Left cardiac atrium (tissue), 4 donors: ENCODE data around the gene LDLRAD4. TPM values are rescaled to one million over a fixed set of nuclear protein-coding genes. Genes with fewer than 3 reads are reported as not detected.
"Not testable (repeated sequence)": the region's sequence is repeated elsewhere in the genome, so short reads cannot be mapped to it uniquely, and the experiment has no call there.

Experiments used
- ATAC-seq, 2 donors: fragments of 200-7000 bp; cut with Tn5 transposase; one replicate each; pipeline ENCODE4 v1.9.1; 2020; ENCODE audit warnings: mild to moderate bottlenecking in 2 of 2, moderate library complexity in 2 of 2
- DNase-seq: peaks from one replicate; pipeline ENCODE4 v3.0.0-alpha.2; 2020
- intact Hi-C, 2 donors: fragments of 100-400 bp; cut with DNase I; formaldehyde crosslinking; loops; one replicate each; pipeline versions ENCODE4 v1.14.1 to v1.15.1; 2022 to 2023
- total RNA-seq, 2 donors: library from RNA; stranded (reverse); fragmentation: NEBNext Ultra II Directional; extraction: Animal tissue kit (Norgen Biotek cat#: 25700); gene quantifications; one replicate each; pipeline ENCODE4 v1.2.1, GENCODE V29; 2021
- donor health status: DM: no; HTN: yes; CAD: no.
- donor health status: DM: no; HTN: yes; CAD: no; lungs with severe emphysema.
- donor health status: DM: yes; HTN: yes; CAD: no.
- donor health status: Dilated cardiomyopathy.

Gene LDLRAD4
- total RNA-seq, 2 donors from 2014 or later = 28.9 to 80.2 TPM

DNA sequence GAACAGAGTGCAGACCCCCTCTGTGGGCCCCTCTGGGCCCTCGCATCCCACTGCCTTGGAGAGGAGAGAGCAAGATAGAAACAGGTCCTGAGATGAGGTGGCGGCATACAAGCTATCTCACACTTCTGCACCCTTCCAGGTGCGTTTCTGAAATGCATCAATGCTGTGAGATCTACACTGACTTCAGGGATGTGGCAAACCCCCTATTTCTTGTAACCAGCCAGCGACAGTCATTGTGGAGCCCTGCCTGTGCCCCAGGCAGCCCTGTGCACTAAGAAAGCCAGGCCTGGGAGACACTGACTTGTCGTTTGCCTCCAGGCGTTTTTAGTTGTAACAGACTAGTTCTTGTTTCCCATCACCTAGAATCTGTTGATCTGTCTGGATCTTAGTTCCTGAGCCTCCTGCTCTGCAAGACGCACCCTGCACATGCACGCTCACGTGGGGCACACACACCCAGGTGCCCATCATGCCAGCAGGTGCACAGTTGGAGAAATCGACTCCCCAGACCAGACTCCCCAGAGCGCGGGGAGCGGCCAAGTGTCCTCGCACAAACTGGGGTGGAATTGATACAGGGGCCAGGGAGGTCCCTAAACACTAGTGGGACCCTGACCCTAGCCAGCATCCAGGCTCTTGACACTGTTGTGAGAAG is 269.8 kb downstream of the LDLRAD4 start:
- DNase-seq = no peak
- intact Hi-C loops = no loop called here
- no peak for ATAC-seq

DNA sequence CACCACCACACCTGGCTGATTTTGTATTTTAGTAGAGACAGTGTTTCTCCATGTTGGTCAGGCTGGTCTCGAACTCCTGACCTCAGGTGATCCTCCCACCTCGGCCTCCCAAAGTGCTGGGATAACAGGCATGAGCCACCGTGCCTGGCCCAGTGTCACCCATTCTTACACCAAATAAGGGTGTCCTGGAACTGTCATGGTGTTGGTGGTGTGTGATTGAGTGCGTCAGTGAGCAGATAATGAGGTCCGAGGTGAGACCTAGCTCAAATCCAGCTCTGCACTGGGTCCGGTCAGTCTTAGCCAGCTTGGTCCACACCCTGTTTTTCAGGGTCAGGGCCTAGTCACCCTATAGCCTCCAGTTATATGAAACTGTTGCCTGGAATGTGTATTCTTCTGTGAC is 270.7 kb downstream of the LDLRAD4 start:
- ATAC-seq = peak in 1 of 2 donors; percentile 47
- DNase-seq, intact Hi-C loops: not testable (repeated sequence)

DNA sequence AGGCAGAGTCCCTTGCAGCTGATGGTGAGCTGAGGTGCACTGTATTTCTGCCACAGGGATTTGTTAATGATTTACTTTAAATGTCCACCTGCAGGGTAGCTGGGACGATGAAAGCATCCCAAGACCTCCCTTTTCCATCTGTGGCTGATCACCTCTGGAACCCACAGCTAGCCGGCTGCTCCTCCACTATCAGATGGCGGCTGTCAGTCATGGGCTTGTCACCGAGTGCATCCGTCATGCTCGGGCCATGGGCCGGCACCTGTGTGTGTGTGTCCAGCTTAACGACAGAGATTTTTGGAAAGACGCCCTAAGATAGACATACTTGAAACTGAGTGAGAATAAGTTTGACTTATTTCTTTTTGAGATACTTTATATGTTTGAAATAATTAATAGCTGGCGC is 272.6 kb downstream of the LDLRAD4 start:
- intact Hi-C loops = no loop called here
- DNase-seq (no peak), ATAC-seq (no peak)

DNA sequence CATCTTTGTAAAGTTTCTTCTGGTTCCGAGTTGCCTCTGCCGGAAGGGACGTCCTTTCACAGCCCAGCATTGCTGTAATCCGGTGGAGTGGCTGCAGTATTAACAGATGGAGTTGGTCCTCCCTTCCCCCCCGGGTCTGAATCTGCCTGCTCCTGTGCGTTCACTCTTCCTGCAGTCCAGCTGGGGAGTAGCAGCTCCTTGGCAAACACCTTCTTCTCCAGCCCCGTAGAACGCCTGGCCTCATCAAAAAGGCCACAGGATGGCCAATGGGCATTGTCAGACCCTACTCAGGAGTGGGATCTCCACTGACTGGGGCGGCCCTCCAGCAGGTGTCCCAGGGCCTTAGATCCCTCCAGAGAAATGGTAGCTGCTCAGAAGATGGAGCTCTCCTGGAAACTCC is 273.8 kb downstream of the LDLRAD4 start:
- intact Hi-C loops = no loop called here
- no peak for ATAC-seq
- no peak for DNase-seq

DNA sequence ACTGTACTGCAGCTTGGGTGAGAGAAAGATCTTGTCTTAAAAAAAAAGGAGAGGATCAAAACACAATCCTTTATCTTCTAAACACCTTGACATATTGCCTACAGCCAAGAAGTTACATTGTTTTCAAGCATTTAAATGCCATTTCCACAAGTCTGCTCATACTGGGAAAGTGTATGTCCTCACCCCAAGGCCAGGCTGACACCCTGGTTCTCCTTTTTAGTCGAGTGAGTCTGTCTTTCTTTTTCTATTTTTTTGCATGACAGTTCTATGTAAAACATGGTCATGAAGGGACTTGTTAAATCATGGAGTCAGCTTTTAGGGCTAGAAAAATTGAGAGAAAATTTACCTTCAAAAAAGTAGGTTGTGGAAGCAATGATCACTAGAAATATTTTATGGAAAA is 274.5 kb downstream of the LDLRAD4 start:
- DNase-seq (no peak), ATAC-seq (no peak)
- intact Hi-C loops = no loop called here

DNA sequence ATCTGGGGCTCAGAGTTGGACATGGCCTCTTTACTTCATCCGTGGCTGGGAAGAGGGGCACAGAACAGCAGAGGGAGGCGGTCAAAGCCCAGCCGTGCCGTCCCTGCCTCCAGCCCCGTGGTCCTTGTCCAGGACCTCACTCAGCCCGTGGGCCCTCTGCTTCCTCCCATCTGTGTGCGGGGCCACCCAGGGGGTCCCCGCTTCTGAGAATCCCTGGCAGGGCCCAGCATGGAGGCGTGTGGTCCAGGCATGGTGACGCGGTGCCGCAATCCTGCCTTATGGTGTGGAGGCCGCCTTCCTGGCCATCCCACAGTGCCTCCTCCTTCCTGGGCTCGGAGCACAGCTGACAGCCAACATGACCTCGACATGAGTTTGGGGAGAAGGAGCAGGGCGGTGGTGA is 275.2 kb downstream of the LDLRAD4 start:
- ATAC-seq = peak in 1 of 2 donors; percentile 34
- intact Hi-C loops = no loop called here
- DNase-seq = no peak

DNA sequence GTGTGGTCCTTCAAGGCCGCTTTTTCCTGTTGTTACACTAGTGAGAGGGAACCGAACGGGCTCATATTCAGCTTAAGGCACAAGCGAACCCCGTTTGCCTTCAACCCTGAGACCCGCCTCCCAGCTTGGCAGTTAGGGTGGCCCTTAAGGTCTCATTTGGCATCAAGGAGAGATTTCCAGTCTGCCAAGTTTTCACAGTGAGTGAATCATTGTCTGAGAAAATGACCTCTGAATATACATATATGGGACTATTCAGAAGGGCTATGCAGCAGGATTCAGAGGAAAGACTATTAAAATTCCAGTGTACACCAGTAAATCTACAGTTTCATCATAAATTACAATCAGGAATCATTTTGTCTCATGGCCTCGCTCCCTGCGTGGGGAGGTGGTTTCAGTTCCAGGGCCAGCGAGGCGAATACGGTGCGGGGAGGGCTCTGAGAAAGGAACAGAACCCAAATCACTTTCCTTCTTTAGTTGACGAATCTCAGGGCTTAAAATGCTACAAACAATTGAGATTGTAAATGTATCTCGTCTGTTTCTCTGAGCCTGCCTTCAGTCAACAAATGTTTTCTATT is 276.4 kb downstream of the LDLRAD4 start:
- no peak for DNase-seq
- intact Hi-C loops = no loop called here
- no peak for ATAC-seq

DNA sequence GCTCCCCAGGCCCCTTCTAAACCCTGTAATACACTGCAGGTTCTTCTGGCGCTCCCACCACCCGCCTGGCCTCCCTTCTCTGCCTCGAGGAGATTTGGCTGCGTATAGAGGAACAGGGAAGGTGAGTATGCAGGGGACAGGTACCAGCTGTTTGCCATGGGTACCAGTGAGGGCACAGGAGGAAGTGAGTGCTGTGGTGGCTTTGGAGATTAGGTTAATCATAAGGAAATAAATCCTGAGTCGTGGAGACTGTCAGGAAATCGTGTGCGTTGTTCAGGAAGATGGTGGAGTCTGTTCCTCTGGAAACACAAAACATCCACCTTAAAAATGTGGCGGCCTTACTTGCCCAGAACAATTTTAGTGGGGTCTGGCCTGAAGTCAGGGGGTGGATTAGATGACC is 277.4 kb downstream of the LDLRAD4 start:
- intact Hi-C loops = no loop called here
- no peak for DNase-seq
- no peak for ATAC-seq

DNA sequence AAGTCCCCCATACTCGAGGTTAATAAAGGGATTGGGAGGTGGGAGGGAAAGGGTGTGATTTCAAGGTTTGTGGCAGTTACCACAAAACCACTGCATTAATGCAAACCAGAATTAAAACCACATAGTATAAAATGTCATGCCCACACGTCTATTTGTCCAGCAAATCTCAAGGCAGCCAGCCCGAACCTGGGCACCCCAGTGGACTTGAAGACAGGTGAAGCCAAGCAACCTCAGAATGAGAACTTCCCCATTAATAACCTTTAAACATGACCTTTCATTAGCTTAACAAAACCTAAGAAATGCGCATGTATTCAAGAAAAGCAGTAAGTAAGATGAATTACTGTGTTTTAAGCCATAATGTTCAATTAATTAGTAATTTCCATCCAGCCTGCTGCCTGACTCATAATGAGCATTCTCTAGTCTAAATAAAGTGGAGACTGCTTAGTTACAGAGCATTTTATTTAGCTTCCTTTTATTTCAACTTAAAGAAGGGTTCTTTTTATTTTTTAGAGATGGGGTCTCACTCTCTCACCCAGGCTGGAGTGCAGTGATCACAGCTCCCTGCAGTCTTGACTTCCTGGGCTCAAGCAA is 278.2 kb downstream of the LDLRAD4 start:
- no peak for ATAC-seq
- intact Hi-C loops = no loop called here
- DNase-seq = no peak

DNA sequence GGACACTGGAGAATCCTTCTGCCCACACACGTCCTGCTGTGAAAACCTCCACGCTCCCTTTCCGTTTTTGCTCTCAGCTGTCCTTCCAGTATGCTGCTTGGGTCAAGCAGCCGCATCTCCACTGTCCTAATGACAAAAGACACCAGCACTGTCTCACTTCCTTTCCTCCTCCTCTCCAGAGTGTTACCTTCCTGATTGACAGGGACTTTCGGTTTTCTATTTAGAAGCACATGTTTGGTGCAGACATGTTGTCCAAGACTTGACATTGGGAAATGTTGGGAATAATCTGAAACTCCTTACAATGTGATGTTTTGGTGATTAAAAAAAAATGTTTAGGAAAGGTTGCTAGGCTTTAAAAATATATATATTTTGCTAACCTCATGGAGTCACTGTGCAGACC is 281.2 kb downstream of the LDLRAD4 start:
- no peak for DNase-seq
- no peak for ATAC-seq
- intact Hi-C loops = loop anchor here in 1 of 2 donors (5.0 kb wide), 1 partner anchor 48 kb away; no protein-coding TSS in a partner anchor

DNA sequence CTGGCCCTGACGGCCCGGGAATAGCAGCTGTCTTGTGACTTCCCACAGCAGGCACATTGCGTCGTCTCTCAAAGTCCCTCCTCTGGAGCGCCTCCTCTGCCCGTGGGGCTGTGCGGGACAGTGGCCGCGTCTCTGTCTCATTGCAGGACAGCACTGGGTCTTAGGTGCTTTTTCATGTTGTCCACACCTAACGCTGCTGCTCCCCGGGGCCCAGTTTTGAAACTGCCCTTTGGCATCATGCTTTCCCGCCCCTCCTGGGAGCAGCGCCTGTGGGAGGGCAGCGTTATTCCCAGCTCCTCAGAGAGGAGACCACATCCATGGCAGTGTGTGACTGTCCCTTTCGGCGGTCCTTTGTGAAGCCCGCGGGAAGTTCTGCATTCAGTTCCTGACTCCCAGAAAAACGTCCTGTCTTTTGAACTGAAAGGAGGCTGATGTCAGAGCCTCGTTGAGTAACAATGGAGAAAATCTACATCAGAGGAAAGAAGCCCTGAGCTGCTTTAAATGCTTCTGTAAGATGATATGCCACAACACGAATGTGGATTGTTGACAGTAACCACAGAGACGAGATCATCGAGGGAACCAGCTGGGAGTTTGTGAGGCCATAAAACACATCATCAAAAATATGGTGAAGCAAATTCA is 281.8 kb downstream of the LDLRAD4 start:
- ATAC-seq (peak; percentile 62 to 77), DNase-seq (peak; percentile 61)
- intact Hi-C loops = loop anchor here in 1 of 2 donors (5.0 kb wide), 1 partner anchor 48 kb away; no protein-coding TSS in a partner anchor

DNA sequence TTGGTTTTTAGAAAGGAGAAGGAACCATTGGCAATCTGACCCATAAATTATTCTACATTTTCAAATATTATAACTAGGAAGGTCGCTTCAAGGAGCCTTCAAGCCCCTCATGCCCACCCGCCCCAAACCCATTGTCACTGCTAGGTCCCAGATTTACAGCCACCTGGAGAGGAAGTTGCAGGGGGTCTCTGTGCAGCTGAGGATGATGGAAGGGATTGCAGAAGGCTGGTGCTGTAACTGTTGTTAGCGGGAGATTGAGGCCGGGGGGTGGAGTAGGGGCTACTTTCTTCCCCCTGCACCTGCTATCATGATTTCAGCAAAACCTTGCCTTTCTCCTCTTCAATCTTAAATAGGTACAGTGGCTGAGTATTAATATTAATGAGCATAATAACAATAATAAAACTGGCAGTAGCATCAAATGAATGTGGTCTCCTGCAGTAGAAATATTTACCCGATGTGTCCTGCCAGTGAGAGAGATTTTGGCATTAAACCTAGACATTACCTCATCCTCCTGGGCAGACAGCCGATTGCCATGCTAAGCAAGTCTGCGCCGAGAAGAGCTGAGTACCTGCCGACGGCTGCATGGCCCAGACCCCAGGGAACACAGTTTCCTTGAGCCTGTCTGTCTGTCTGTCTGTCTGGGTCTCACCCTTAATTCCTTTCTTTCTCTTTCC is 282.4 kb downstream of the LDLRAD4 start:
- intact Hi-C loops = loop anchor here in 1 of 2 donors (5.0 kb wide), 1 partner anchor 49 kb away; no protein-coding TSS in a partner anchor
- ATAC-seq (peak; percentile 90 to 93), DNase-seq (peak; percentile 72)

DNA sequence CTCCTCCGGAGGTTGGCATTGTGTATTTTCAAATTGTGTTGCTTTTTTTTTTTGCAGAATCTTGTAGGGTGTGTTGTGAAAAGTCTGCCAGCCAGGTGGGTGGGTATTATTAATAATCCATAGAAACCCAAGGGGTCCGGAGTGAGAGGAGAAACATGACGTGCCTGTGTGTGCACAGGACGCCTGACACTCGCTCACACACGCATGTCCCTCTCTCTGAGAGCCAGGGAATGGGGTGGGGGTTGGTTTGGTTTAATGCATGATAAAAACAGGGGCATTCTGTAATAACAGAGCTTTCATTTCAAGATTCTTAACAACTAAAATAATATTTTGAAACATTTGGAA is 283.0 kb downstream of the LDLRAD4 start:
- ATAC-seq (peak in 1 of 2 donors; percentile 4), DNase-seq (no peak)
- intact Hi-C loops = loop anchor here in 1 of 2 donors (5.0 kb wide), 1 partner anchor 49 kb away; no protein-coding TSS in a partner anchor

DNA sequence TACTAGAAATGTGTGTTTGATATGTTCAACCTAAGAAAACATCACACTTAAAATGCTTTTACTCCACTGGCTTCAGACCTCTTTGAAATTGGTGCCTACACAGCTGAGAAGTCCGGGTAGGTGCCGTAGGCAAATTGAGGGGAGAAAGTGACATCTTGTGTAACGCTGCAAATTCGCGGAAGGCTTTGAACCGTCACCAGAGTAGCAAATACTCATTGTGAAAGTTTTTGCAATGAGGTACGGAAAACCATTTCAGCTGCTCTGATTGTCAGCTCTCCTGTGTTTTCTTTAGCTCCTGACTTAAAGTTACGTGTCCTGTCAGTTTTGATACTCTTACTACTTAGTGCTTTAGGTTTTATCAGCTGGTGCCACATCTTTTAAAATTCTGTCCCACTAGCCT is 283.3 kb downstream of the LDLRAD4 start:
- ATAC-seq (no peak), DNase-seq (no peak)
- intact Hi-C loops = loop anchor here in 1 of 2 donors (5.0 kb wide), 1 partner anchor 50 kb away; no protein-coding TSS in a partner anchor

DNA sequence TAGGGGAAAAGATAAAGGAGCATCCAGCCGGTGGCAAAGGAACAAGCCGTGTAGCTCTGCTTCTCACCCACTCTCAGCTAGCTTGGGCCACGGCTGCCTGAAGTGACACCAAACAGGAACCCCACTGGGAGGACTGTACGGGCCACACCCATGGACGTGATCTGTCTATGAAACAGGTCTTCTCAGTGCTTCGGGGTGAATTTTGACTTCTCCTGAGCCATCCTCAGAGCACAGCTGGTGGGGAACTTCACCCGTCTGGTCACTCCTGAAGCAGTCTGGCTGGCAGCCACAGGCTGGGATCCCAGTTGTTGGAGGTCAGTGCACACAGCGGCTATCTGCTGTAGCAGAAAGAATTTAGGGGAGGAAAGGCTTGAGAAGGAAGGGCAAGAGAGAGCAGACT is 284.0 kb downstream of the LDLRAD4 start:
- ATAC-seq (peak; percentile 32 to 58), DNase-seq (peak; percentile 61)
- intact Hi-C loops = loop anchor here in 1 of 2 donors (5.0 kb wide), 1 partner anchor 50 kb away; no protein-coding TSS in a partner anchor

DNA sequence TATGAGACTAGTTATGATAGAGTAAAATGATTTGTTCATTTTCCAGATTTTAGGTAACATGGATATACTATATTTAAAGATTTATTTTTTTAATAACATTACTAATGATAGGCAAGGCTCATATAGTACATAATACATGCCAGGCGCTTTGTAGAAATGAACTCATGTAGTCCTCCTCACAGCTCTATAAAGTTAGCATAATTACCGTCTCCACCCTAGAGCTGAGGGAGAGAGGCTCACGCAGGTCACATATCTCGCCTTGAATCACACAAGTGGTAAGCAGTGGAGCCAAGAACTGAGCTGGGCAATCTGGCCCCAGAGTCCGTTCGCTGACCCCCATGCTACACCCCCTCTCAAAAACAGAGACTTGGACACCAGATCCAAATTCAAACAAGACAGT is 285.3 kb downstream of the LDLRAD4 start:
- no peak for ATAC-seq
- no peak for DNase-seq

DNA sequence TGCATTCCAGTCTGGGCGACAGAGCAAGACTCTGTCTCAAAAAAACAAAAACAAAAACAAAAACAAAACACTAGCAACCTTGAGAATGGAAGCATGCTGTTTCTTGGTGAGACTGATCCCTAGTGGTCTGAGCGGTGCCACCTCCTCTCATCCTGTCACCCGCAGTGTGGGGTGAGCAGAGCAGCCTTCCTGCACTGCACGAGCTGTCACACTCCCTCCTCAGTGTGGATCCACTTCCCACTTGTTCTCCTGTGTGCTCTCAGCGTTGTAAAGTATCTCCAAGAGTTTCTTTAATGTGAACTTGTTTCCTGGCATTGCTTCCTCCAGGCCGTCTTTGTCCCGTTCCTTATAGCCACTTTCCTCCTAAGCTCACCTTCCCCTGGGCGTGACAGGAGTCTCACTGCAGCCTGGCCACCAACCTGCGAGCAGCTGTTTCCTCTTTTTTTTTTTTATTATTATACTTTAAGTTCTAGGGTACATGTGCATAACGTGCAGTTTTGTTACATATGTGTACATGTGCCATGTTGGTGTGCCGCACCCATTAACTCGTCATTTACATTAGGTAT is 287.3 kb downstream of the LDLRAD4 start:
- ATAC-seq (no peak), DNase-seq (no peak)
- intact Hi-C loops = no loop called here

More for the DNA sequence above, 285.3 kb downstream of the LDLRAD4 start:
- intact Hi-C loops = loop anchor here in 1 of 2 donors (5.0 kb wide), 1 partner anchor 52 kb away; no protein-coding TSS in a partner anchor

DNA sequence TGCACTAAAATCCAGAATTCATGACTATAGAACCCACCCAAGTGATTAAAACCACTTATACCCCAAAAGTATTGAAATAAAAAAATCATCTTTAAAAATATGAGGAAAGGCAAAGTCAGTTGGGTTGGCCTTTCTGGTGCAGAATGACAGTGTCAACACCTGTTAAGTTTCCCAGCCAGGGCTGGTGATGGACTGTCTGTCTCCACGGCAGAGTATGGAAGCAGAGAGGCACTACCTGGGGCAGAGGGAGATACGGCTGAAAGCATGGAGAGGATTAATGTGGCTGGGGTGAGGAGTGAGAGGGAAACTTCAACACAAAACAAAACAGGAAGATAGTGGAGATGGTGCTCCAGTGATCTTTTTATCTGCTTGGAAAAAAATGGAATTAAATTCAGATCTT is 292.0 kb downstream of the LDLRAD4 start:
- intact Hi-C loops = no loop called here
- ATAC-seq = no peak
- DNase-seq = no peak

DNA sequence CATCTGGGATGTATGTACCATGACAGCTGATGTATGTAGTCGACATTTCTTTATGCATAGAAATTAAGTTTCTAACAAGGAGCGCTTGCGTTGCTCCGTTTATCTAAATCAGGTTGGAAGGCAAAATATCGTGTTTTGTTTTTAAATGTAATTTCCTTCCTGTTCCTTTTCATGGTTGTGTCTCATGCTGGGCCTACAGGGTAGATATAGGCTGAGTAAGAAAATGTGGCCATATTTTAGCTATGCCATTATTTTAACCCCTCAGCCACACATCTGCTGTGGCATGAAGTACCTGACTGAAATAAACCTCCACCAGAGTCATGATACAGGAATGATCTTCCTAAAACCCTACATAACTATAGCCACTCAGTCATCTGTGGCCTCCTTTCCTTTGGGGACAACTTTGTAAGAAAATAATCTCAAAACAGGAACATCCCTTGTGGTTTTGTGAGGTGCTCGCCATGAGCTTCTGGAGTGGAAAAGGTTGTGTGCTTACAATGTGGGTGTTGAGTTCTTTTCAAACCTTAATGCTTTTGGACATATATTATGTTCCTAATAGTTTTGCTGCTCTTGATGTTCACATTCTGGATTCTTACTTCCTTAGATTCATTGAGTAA is 293.5 kb downstream of the LDLRAD4 start:
- intact Hi-C loops = no loop called here
- DNase-seq = no peak
- no peak for ATAC-seq
